Endodermal cell (in vitro differentiated cells): ENCODE results near the gene TNK2. TPM values are rescaled to one million over a fixed set of nuclear protein-coding genes. Genes with fewer than 3 reads are reported as not detected.
"Not testable (repeated sequence)": the region's sequence is repeated elsewhere in the genome, so short reads cannot be mapped to it uniquely, and the experiment has no call there.

Experiments
- DNase-seq: peaks from one replicate; pipeline ENCODE4 v3.0.0-alpha.2; 2017
- H3K27ac ChIP-seq: 2 replicates; pipeline ENCODE4 v1.5.1; 2013; ENCODE audit warnings: mild to moderate bottlenecking, low read depth, low read length, moderate library complexity
- H3K27me3 ChIP-seq: 2 replicates; pipeline ENCODE4 v1.6.1; 2013; ENCODE audit warnings: mild to moderate bottlenecking, low read length, moderate library complexity; ENCODE audit not compliant: insufficient read depth, control insufficient read depth, poor library complexity, severe bottlenecking
- H3K36me3 ChIP-seq: 2 replicates; pipeline ENCODE4 v1.7.0; 2013; ENCODE audit warnings: mild to moderate bottlenecking, low read length, moderate library complexity; ENCODE audit not compliant: control insufficient read depth, insufficient read depth
- H3K4me1 ChIP-seq: one replicate; pipeline ENCODE4 v1.7.0; 2013; ENCODE audit warnings: low read length; ENCODE audit not compliant: control insufficient read depth, insufficient read depth
- H3K4me3 ChIP-seq: 2 replicates; pipeline ENCODE4 v1.5.1; 2013; ENCODE audit warnings: mild to moderate bottlenecking, low read length, moderate library complexity
- H3K9ac ChIP-seq: 2 replicates; pipeline ENCODE4 v1.6.1; 2013; ENCODE audit warnings: mild to moderate bottlenecking, low read length, moderate library complexity; ENCODE audit not compliant: poor library complexity, severe bottlenecking; ENCODE audit errors: extremely low read depth
- H3K9me3 ChIP-seq: 2 replicates; pipeline ENCODE4 v1.6.1; 2013; ENCODE audit warnings: mild to moderate bottlenecking, low read length, moderate library complexity; ENCODE audit not compliant: control insufficient read depth
- H3K27ac Mint-ChIP-seq: 2 replicates; pipeline ENCODE4 v1.8.0; 2020; ENCODE audit warnings: mixed read lengths
- H3K27me3 Mint-ChIP-seq: 2 replicates; pipeline ENCODE4 v1.8.0; 2021; ENCODE audit warnings: mild to moderate bottlenecking, mixed read lengths; ENCODE audit not compliant: insufficient read depth
- H3K36me3 Mint-ChIP-seq: 2 replicates; pipeline ENCODE4 v1.8.0; 2020; ENCODE audit warnings: low read depth, mixed read lengths
- H3K4me1 Mint-ChIP-seq: 2 replicates; pipeline ENCODE4 v1.8.0; 2020; ENCODE audit warnings: mixed read lengths
- H3K4me3 Mint-ChIP-seq: 2 replicates; pipeline ENCODE4 v1.8.0; 2020; ENCODE audit warnings: mild to moderate bottlenecking, moderate library complexity, mixed read lengths
- H3K9me3 Mint-ChIP-seq: 2 replicates; pipeline ENCODE4 v1.8.0; 2020; ENCODE audit warnings: mild to moderate bottlenecking, mixed read lengths
- CTCF ChIP-seq: fragments of 200-600 bp; sonication (generic); conservative IDR thresholded peaks from 2 replicates; pipeline ENCODE4 v1.5.0; 2021; ENCODE audit warnings: antibody characterized with exemption, mild to moderate bottlenecking
- WGBS, 2 experiments: methylation state at CpG; one replicate each; pipeline versions ENCODE4 v1.1.5 to v1.1.7; 2013; ENCODE audit warnings: missing lambda C conversion rate in 2 of 2, mixed read lengths in 1 of 2; ENCODE audit not compliant: insufficient coverage in 1 of 2, insufficient read length in 1 of 2; 5-methylcytosine and 5-hydroxymethylcytosine counted together
- total RNA-seq, 2 donors: library from RNA; stranded (reverse); fragmentation: NEBNext Ultra II Directional in 1 of 2; extraction: Animal tissue kit (Norgen Biotek cat#: 25700) in 1 of 2; gene quantifications; 2 replicates in 1 of 2; 3 replicates in 1 of 2; pipeline ENCODE4 v1.2.1, GENCODE V29; 2021

TNK2 gene
- total RNA-seq, 2 donors from 2014 or later, result 53.2 to 85.7 TPM

GRCh38 chr3:195873281-195873887, 35.0 kb downstream of the TNK2 start:
- H3K36me3 ChIP-seq, result peaks cover 9% of the 10 kb centered on the region

DNA sequence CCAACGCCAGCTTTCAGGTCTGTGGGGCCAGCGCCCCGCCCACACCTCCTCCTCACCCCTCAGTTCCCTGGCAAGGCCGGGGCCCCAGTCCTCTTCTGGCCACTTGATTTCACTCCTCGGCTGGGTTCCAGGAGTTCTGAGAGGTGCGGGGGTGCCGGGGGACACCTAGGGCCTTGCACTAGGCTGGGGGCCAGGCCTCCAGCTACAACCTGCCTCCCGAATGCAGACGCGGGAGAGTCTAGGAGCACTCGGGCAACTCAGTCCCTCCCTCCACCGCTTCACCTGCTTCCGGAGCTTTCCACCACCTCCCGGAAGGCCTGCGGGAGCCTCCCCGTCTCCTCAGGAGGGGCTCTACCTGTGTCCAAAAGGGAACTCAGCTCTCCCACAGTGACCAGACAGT, 35.6 kb downstream of the TNK2 start:
- Mint-ChIP-seq H3K27me3 (no peaks in the 10 kb centered on the region), H3K27ac (no peak overlapping the region), H3K4me1 (no peaks in the 10 kb centered on the region), H3K36me3 (peaks cover 13% of the 10 kb centered on the region), H3K4me3 (no peak overlapping the region), H3K9me3 (no peaks in the 10 kb centered on the region)
- Histone ChIP-seq H3K4me3 (no peak overlapping the region), H3K36me3 (peaks cover 5% of the 10 kb centered on the region), H3K27me3 (no peaks in the 10 kb centered on the region), H3K9ac (no peak overlapping the region), H3K4me1 (no peaks in the 10 kb centered on the region), H3K27ac (no peak overlapping the region), H3K9me3 (no peaks in the 10 kb centered on the region)
- no peak for DNase-seq
- TF ChIP-seq CTCF, result no peak
- WGBS, 2 experiments, result 93 to 96% methylated on average over 13 to 16 of the region's 16 CpGs

More at GRCh38 chr3:195873281-195873887, 35.0 kb downstream of the TNK2 start:
- H3K9ac ChIP-seq, result no peak overlapping the region
- DNase-seq, result no peak
- Mint-ChIP-seq H3K36me3 (peaks cover 13% of the 10 kb centered on the region), H3K27ac (no peak overlapping the region), H3K4me1 (no peaks in the 10 kb centered on the region), H3K4me3 (no peak overlapping the region), H3K27me3 (no peaks in the 10 kb centered on the region), H3K9me3 (no peaks in the 10 kb centered on the region)
- 95% methylated on average over 18 to 38 of the region's 38 CpGs for WGBS, 2 experiments
- TF ChIP-seq CTCF, result no peak
- H3K27me3 ChIP-seq, result no peaks in the 10 kb centered on the region
- H3K27ac ChIP-seq, result no peak overlapping the region
- H3K9me3 ChIP-seq, result no peaks in the 10 kb centered on the region
- no peak overlapping the region for H3K4me3 ChIP-seq
- H3K4me1 ChIP-seq, result no peaks in the 10 kb centered on the region

DNA sequence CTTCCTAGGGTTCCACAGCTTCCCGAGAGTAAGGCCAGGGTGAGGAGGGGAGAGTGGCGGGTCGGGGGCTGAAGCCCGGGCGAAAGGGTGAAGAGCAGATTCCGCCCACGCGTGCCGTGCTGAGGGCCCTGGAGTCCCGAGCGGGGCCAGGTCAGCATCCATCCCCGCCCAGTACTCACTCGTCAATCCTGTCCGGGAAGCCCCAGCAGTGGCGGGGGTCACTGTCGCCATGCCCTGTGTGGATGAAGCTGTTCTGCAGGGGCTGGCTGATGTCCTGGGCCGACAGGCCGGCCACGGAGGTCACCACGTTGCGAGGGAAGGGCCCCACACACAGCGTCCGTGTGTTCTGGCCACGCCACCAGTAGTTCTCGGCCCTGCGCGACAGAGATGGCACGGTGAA, 36.3 kb downstream of the TNK2 start:
- H3K9me3 ChIP-seq, result no peaks in the 10 kb centered on the region
- H3K9ac ChIP-seq, result no peak overlapping the region
- no peak overlapping the region for H3K4me3 Mint-ChIP-seq
- H3K27me3 ChIP-seq, result no peaks in the 10 kb centered on the region
- no peaks in the 10 kb centered on the region for H3K4me1 ChIP-seq
- no peak overlapping the region for H3K4me3 ChIP-seq
- H3K27ac Mint-ChIP-seq, result no peak overlapping the region
- peaks cover 8% of the 10 kb centered on the region for H3K36me3 Mint-ChIP-seq
- DNase-seq, result no peak
- no peak overlapping the region for H3K27ac ChIP-seq
- TF ChIP-seq CTCF, result no peak
- peaks cover 5% of the 10 kb centered on the region for H3K36me3 ChIP-seq
- H3K9me3 Mint-ChIP-seq, result no peaks in the 10 kb centered on the region
- WGBS, 2 experiments, result 94 to 95% methylated on average over 15 to 28 of the region's 28 CpGs
- no peaks in the 10 kb centered on the region for H3K4me1 Mint-ChIP-seq
- H3K27me3 Mint-ChIP-seq, result no peaks in the 10 kb centered on the region

DNA sequence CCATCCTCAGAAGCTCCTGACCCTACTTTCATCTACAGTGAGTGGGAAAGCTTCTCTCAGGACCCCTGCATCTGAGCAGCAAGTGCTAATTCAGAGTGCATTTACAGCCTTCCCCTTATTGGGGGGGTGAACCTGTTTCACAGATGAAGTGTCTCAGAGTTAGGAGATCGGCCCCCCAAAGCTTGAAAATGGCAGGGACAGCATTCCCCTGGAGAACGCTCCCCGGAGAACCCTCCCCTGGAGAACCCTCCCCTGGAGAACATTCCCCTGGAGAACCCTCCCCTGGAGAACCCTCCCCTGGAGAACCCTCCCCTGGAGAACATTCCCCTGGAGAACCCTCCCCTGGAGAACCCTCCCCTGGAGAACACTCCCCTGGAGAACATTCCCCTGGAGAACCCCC, 36.7 kb downstream of the TNK2 start:
- H3K4me3 ChIP-seq, H3K36me3 ChIP-seq, H3K9me3 Mint-ChIP-seq, H3K36me3 Mint-ChIP-seq, H3K27me3 Mint-ChIP-seq, H3K4me1 ChIP-seq, H3K27me3 ChIP-seq, H3K4me1 Mint-ChIP-seq, H3K9me3 ChIP-seq, H3K4me3 Mint-ChIP-seq, H3K27ac ChIP-seq, H3K27ac Mint-ChIP-seq, H3K9ac ChIP-seq, DNase-seq: not testable (repeated sequence)
- 93 to 100% methylated on average over 2 to 3 of the region's 3 CpGs for WGBS, 2 experiments
